IPS DF 19.7 (cell line): Measurements from ENCODE around the gene NHLRC1.

Experiments
- DNase-seq: peaks from one replicate; pipeline ENCODE4 v3.0.0-alpha.2; 2013; ENCODE audit warnings: low read depth, low spot score

NHLRC1 gene

DNA sequence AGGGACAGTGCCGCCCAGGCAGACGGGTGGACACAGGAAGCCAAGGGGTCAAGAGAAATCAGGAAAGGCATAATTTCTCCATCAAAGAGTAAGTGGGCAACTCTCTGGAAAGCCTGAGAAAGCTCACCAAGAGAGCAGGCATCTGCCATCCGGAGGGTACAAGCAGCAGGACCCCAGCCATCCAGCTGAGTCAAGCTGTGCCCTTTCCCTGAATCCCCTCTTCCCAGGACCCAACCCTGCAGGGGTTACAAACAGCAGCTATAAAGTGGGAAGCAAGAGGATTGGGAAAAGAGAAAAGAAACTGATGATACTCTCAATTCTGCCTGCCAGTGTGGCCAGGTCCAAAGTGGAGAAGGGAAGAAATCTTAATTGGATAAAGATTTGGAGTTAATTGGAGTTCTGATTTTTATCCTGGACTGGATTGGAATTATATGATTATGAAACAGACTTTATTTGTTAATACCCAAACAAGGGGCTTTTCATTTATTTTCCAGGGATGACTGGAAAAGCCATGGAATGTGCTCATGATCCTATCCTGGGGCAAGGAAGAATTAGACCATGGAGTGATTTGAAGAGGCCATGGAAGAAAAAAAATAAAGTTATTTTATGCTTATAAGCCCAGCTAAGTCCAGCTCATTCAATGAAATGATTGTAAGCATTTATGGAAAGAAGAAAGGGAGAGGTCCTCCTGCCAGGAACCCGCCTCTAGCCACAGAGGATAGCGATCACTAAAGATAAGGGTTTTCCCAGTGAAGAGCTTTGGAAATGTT is 34.9 kb downstream of the NHLRC1 start:
- DNase-seq = no peak

DNA sequence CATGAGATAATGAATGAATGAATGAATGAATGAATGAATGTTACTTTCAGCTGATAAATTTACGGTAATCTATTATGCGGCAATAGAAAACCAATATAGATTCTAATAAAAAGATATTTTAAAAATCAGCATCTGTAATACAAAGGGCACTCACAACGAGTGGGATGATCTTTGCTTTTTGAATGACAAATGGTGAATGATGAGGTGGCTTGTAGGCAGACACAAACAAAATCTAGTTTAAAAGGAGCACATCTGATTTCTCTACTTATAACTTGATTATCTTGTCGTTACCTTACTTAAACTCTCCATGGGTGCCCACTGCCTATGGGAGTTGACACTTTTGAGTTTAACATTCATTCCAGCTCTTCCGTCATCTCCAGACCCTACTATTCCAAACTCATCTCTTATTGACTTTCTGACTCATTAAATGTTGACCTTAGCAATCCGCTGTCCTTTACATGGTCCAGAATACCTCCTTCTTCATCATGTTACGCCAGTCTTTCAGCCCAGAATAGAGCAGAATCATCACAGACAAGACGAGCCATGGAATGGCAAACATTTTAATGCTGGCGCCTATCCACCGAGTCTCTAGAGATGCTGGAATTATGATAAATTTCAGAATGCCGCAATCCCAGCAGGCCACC is 41.3 kb downstream of the NHLRC1 start:
- DNase-seq = no peak

DNA sequence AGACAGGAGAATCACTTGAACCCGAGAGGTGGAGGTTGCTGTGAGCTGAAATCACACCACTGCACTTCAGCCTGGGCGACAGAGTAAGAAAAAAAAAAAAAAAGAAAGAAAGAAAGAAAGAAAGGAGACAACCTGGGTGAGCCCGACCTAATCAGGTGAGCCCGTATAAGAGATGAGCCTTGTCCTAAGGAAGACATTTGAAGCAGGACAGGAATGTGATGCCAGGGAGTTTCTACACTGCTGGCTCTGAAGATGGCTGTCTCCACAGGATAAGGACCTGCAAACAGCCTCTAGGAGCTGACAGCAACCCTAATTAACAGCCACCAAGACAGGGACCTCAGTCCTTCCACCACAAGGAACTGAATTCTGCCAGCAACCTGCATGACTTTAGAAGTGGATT is 41.9 kb downstream of the NHLRC1 start:
- no peak for DNase-seq

DNA sequence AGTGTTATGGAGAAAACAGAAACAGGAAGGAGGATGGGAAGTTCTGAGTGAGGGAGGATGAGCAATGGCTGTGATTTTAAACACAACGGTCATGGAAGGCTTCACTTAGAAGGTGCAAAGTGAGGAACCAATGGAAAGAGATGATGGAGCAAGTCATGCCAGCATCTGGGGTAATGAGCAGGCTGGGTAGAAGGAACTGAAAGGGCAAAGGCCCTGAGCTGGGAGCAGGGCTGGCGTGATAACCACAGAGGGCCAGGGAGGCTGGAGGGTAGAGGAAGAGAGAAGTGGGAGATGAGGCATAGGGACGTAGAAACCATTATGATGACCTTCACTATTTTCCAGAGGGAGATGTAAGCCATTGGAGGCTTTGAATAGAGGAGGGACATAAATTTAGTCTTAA is 43.6 kb downstream of the NHLRC1 start:
- DNase-seq = no peak

DNA sequence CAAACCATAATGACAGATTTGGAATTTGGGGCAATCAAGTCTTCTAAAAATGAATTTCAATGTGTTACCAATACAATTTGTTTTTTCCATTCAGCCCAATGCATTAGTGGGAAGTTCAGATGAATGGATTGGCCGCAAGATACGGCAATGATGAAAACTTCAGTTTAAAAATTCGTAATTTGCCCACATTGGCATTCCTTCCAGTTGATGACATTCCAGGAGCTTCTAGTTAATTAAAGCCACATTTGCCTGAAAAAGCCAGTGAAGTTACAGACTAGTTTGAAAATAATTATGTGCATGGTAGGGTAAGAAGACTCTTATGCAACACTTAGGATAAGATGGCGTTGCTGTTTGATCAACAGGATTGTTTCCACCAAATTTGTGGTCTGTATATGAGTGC is 46.2 kb downstream of the NHLRC1 start:
- no peak for DNase-seq

DNA sequence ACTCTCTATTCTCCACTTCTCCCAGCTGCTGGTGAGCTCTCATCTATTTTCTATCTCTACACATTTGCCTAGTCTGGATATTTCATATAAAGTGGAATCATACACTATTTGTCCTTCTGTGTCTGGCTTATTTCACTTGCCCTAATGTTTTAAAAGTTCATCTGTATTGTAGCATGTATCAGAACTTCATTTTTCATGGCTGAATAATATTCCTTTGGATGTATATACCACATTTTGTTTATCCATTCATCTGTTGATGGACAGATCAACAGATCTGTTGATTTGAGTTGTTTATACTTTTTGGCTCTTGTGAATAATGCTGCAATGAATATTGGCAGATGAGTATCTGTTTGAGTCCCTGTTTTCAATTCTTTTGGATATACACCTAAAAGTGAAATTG is 49.6 kb downstream of the NHLRC1 start:
- DNase-seq = no peak

DNA sequence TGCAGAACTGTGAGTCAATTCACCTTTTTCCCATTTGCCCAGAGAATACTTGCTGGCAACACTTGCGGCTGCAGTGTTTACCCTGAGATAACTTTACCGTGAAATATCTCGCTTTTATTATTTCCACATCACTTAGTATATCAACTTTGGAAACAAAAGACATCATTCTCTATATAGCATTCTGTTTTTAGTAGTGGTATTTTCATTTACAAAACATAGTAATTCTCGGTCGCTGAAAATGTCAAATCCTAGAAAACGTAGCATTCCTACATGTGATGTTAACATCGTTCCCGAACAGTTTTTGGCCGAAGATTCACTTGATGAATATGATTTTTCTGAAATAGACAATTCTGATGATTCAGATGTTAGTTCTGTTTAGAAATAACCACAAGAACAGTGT is 52.0 kb downstream of the NHLRC1 start:
- DNase-seq = no peak
